HepG2 (cell line): Measurements from ENCODE around the gene U2SURP.

Experiments used
- CTCF ChIP-seq: sonication (generic); formaldehyde crosslinking; IDR thresholded peaks from 2 replicates; pipeline ENCODE4 v1.5.0; 2020; ENCODE audit warnings: mild to moderate bottlenecking, missing genetic modification reagents, moderate library complexity
- ETV6 ChIP-seq: sonication (generic); formaldehyde crosslinking; conservative IDR thresholded peaks from 2 replicates; pipeline ENCODE4 v1.4.0; 2020; ENCODE audit warnings: missing genetic modification reagents
- FOXK2 ChIP-seq: fragments of 450-650 bp; IDR thresholded peaks from 2 replicates; pipeline ENCODE4 v1.6.1; 2016
- MAFG ChIP-seq: sonication (generic); formaldehyde crosslinking; IDR thresholded peaks from 2 replicates; pipeline ENCODE4 v1.5.1; 2020; ENCODE audit warnings: mild to moderate bottlenecking, missing genetic modification reagents
- MAX ChIP-seq: IDR thresholded peaks from 2 replicates; pipeline ENCODE4 v1.6.1; 2012; ENCODE audit warnings: inconsistent platforms
- MZF1 ChIP-seq: sonication (generic); formaldehyde crosslinking; IDR thresholded peaks from 2 replicates; pipeline ENCODE4 v1.8.1; 2023; ENCODE audit warnings: mild to moderate bottlenecking, missing genetic modification reagents, borderline replicate concordance
- RBAK ChIP-seq: sonication (generic); formaldehyde crosslinking; IDR thresholded peaks from 2 replicates; pipeline ENCODE4 v1.5.1; 2020; ENCODE audit warnings: mild to moderate bottlenecking, missing genetic modification reagents
- ZBTB7A ChIP-seq: sonication (generic); formaldehyde crosslinking; IDR thresholded peaks from 2 replicates; pipeline ENCODE4 v1.8.0; 2022; ENCODE audit warnings: mild to moderate bottlenecking, missing genetic modification reagents
- ZFP91 ChIP-seq: sonication (generic); formaldehyde crosslinking; IDR thresholded peaks from 2 replicates; pipeline ENCODE4 v1.9.0; 2022; ENCODE audit warnings: missing genetic modification reagents, mild to moderate bottlenecking, borderline replicate concordance
- ZNF274 ChIP-seq: sonication (generic); formaldehyde crosslinking; IDR thresholded peaks from 2 replicates; pipeline ENCODE4 v1.5.1; 2020; ENCODE audit warnings: mild to moderate bottlenecking, missing genetic modification reagents
- ZNF512 ChIP-seq: sonication (generic); formaldehyde crosslinking; IDR thresholded peaks from 2 replicates; pipeline ENCODE4 v1.4.0; 2020; ENCODE audit warnings: mild to moderate bottlenecking, missing genetic modification reagents
- ZNF644 ChIP-seq: IDR thresholded peaks from 2 replicates; pipeline ENCODE4 v1.6.1; 2016; ENCODE audit warnings: low read depth
- ZNF788 ChIP-seq: sonication (generic); formaldehyde crosslinking; IDR thresholded peaks from 2 replicates; pipeline ENCODE4 v1.5.0; 2020; ENCODE audit warnings: mild to moderate bottlenecking, missing genetic modification reagents, borderline replicate concordance

GRCh38 chr3:143000528-143000927 lies 842 bp upstream of the U2SURP start:
- TF ChIP-seq MZF1 (CRISPR knock-in tag) (no peak), MAFG (CRISPR knock-in tag) (no peak), MAX (no peak), ETV6 (no peak), RBAK (no peak), ZBTB7A (CRISPR knock-in tag) (no peak), ZNF274 (CRISPR knock-in tag) (no peak), CTCF (CRISPR knock-in tag) (no peak), ZNF788 (CRISPR knock-in tag) (no peak), ZNF644 (CRISPR knock-in tag) (no peak), ZNF512 (CRISPR knock-in tag) (no peak), FOXK2 (no peak), ZFP91 (CRISPR knock-in tag) (no peak)
